SK-N-MC (cell line): ENCODE results near the gene PDE6D.

Source experiments
- FOXP2 ChIP-seq: optimal IDR thresholded peaks from 2 replicates; pipeline ENCODE3; 2011; ENCODE audit warnings: mild to moderate bottlenecking, moderate library complexity; ENCODE audit not compliant: insufficient read depth; ENCODE audit errors: extremely low read length, control extremely low read depth
- POLR2AphosphoS5 ChIP-seq: IDR thresholded peaks from 2 replicates; pipeline ENCODE4 v1.6.1; 2012; ENCODE audit warnings: mild to moderate bottlenecking, low read depth, low read length, borderline replicate concordance

GRCh38 chr2:231706731-231707624 lies 74.1 kb downstream of the PDE6D start:
- TF ChIP-seq POLR2AphosphoS5 (no peak), FOXP2 (no peak)
